Retinal pigment epithelial cell (primary cell): ENCODE measurements around the gene ARL14.
A peak's percentile ranks its signal among the peaks of the same experiment; 100 is the strongest.

Source experiments
- DNase-seq: peaks from one replicate; pipeline ENCODE4 v3.0.0-alpha.2; 2010; ENCODE audit warnings: low read depth
- H3K4me3 ChIP-seq: 2 replicates; pipeline ENCODE4 v1.5.1; 2011; ENCODE audit warnings: mild to moderate bottlenecking, low read length, control low read depth, moderate library complexity
- TF ChIP-seq, protein P1 (sequence below): conservative IDR thresholded peaks from 2 replicates; pipeline ENCODE4 v1.5.1; 2011; ENCODE audit warnings: low read depth, low read length, control low read depth, inconsistent platforms

ARL14 gene

GRCh38 chr3:160676547-160677303 lies at the start of gene ARL14:
Gene ARL14 (plus strand): TSS chr3:160677160. CDS start chr3:160677347, 187 bp downstream.
- H3K4me3 ChIP-seq, result no peak within 1 kb of the TSS
- peak; percentile 69 for DNase-seq
- TF ChIP-seq, protein P1, sequence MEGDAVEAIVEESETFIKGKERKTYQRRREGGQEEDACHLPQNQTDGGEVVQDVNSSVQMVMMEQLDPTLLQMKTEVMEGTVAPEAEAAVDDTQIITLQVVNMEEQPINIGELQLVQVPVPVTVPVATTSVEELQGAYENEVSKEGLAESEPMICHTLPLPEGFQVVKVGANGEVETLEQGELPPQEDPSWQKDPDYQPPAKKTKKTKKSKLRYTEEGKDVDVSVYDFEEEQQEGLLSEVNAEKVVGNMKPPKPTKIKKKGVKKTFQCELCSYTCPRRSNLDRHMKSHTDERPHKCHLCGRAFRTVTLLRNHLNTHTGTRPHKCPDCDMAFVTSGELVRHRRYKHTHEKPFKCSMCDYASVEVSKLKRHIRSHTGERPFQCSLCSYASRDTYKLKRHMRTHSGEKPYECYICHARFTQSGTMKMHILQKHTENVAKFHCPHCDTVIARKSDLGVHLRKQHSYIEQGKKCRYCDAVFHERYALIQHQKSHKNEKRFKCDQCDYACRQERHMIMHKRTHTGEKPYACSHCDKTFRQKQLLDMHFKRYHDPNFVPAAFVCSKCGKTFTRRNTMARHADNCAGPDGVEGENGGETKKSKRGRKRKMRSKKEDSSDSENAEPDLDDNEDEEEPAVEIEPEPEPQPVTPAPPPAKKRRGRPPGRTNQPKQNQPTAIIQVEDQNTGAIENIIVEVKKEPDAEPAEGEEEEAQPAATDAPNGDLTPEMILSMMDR, result no peak

DNA sequence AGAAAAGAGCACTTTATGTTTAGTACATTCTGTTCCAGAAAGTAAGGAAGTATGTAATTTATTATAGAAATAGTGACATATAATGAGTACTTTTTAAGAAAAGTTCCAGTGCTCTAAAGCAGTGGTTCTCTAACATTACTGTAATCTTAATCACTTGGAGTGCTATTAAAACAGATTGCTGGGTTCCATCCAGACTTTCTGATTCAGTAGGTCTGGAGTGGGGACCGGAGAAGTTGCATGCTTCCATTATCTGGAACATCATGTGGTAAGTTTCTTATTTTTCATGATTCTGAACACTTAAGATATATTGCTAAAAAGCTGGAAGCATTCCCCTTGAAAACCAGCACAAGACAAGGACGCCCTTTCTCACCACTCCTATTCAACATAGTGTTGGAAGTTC lies 47.5 kb upstream of the ARL14 start:
- H3K4me3 ChIP-seq, result no peak overlapping the region
- TF ChIP-seq, protein P1, result no peak
- no peak for DNase-seq

DNA sequence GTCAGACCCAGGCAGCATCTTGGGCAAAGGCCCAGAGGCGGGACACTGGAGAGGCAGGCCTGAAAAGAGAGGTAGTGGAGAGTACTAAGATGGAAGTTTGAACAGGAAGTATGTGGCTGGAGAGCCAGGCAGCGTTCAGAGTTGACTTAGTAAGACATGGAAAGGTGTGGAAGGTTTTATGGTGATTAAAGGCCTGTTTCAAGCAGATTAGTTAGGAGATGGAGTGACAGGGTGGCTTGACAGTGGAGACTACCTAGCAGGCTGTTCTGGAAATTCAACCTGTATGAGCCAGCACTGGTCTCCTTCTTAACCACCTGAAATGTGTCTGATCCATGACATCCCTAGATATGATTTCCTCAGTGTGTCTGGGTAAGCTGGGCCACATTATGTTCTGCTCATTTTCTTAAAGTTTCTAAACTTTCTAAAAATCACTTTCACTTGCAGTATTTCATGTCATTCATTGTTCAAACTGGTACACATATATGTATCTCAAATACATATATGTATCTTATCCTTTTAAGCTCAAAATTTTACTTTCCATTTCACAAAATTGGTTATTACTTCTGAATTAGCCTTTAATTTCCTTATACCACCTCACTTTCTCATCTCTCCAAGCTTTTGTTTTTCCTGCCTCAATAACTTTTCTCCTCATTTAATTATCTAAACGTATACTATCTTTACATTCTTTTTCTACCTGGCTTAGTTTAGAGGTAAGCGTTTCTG lies 43.4 kb upstream of the ARL14 start:
- TF ChIP-seq, protein P1, result no peak
- no peak for DNase-seq
- no peak overlapping the region for H3K4me3 ChIP-seq

- H3K4me3 ChIP-seq, result no peak overlapping the region
- TF ChIP-seq, protein P1, result no peak
- DNase-seq, result no peak
These were observed 41.7 kb upstream of the ARL14 start for GRCh38 chr3:160635213-160635612.

- no peak overlapping the region for H3K4me3 ChIP-seq
- TF ChIP-seq, protein P1, result no peak
These were observed 39.9 kb upstream of the ARL14 start for GRCh38 chr3:160637086-160637485.

DNA sequence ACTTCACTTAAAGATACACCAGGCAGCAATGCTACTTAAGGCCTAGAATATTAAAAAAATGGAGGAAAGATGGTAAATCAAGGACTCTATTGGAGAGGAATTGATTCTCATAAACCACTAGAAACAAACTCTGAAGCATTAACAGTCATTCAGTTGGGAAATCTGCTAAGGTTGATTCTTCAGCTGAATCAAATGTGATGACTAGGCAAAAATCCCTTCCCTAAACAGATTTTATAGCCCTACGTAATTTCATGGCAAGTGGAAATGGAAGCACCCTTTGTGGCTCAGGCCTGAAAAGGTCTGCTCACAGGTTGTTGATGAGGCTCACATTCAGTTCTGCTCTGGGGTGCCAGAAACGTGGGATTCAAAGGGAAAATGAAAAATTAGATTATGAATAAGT lies 38.8 kb upstream of the ARL14 start:
- TF ChIP-seq, protein P1, result no peak
- no peak for DNase-seq

More at GRCh38 chr3:160637086-160637485, 39.9 kb upstream of the ARL14 start:
- DNase-seq, result no peak

More for the DNA sequence above, 38.8 kb upstream of the ARL14 start:
- no peak overlapping the region for H3K4me3 ChIP-seq
